NCI-H510A treated with DMSO at 0.1 percent for 48 hours (cell line): ENCODE data around the gene NIT1.

Experiments
- DNase-seq: peaks from one replicate; lab custom pipeline; 2025; lab: John Stamatoyannopoulos, UW

NIT1 gene

GRCh38 chr1:161083748-161084596, 33.9 kb upstream of the NIT1 start:
- DNase-seq, result no peak

- DNase-seq, result no peak
These were observed 33.3 kb upstream of the NIT1 start for GRCh38 chr1:161084597-161084988.

GRCh38 chr1:161085165-161085564, 32.7 kb upstream of the NIT1 start:
- DNase-seq, result no peak

DNA sequence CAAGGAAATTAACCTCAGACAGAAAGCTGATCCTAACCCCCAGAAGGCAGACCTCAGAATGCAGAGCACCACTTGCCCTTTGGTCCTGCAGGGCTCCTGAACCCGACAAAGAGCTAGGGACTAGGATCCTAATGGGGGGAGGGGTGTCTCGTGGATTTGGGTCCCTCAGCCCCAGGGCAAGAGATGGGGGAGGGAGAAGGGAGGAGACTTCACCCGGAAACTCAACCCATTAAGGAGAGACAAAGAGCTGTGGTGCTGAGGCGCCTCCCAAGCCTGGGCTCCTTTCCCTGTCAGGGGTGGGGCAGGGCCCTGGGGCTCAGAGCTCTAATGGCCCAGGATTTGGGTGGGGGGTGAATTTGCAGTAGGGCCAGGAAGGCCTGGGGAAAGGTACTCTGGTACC, 31.4 kb upstream of the NIT1 start:
- no peak for DNase-seq

- no peak for DNase-seq
These were observed 29.3 kb upstream of the NIT1 start for GRCh38 chr1:161088587-161089110.

DNA sequence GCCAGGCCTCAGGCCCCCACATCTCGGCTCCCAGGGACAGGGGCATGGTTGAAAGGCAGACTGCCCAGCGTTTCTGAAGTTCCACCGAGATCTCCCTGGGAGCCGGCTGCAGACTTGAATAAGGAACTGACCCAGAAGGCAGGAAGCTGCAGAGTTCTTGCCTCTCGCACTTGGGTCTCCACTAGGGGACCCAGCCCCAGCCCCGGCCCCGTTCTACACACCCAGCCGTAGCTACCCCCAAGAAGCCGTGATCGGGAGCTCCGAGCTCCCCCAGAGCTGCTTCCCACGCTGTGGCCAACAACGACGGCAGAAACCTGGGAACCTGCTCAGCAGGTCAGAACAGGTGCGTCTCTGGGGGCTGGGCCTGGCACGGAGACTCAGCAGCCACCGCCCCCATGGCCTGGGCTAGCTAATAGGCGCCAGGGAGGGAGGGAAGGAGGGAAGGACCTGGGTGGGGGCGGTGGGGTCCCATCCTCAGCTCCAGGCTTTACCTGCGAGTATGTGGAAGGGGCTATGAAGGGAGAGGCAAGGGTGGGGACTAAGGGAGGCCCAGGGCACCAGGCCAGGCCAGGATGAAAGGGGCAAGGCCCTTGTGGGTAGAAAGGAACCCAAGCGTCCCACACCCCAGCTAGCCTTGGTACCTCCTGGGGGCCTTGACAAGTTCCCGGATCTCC, 28.5 kb upstream of the NIT1 start, which contains the start of gene NECTIN4:
Gene NECTIN4 (minus strand): TSS at position 308 of the 674 bp plus-strand sequence. CDS start 262 bp downstream, at position 46.
- peak; percentile 48 for DNase-seq

GRCh38 chr1:161089938-161090337, 28.0 kb upstream of the NIT1 start:
- no peak for DNase-seq

DNA sequence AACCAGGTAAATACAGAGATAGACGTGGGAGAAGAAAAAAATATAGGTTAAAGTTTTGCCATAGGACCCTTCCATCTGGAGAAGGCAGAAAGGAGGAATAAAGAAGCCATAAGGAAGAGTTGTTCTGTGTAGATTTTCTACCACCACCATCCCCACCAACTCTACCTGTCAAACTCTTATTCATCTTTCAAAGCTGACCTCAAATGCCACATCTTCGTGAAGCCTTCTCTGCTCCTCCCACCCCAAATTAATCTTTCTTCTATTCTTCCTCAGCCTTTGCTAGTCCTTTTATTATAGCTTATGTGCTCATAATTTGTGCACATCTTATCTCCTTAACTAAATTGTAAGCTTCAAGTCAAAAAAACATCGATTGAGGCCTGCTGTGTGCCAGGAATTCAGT, 27.3 kb upstream of the NIT1 start:
- DNase-seq, result no peak

DNA sequence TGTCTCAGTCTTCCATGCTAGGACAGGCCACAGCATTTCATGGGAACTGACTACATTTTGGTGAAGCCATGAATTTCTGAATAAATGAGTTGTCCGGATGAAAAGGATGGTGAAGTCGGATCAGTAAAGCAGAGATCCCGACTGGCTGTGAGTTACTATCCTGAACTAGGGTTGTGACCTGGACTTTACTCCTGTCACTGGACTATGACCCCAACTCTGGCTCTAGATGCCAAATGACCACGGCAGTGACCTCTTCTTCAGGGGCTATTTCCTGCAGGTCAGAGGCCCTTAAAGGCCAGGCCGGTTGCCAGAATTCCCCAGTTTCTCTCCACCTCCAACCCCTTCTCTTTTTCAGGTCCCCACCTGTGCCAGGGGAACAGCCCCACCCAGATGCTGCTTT, 26.8 kb upstream of the NIT1 start:
- no peak for DNase-seq

GRCh38 chr1:161091796-161092507, 26.0 kb upstream of the NIT1 start:
- DNase-seq, result no peak

DNA sequence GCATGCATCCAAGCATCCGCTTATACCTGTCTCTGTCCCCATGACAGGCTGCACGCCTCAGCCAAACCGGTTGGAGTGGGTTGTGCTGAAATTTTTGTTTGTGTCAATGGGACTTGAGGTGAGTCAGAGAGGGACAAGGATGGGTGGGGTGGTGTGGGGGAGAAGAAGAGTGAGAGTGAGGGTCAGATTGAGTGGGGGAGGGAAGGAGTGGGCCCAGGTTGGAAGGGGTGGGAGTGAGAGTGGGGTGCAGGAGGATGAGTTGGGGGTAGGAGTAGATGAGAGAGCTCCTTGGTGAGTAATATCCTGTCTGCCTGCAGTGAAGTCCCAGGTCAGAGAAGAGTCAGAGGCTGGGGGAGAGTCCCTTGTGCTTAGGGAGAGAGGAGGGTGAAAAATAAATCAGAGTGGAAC, 25.3 kb upstream of the NIT1 start:
- DNase-seq, result no peak

GRCh38 chr1:161094481-161094880, 23.4 kb upstream of the NIT1 start:
- DNase-seq, result no peak

GRCh38 chr1:161095230-161095629, 22.7 kb upstream of the NIT1 start:
- no peak for DNase-seq

DNA sequence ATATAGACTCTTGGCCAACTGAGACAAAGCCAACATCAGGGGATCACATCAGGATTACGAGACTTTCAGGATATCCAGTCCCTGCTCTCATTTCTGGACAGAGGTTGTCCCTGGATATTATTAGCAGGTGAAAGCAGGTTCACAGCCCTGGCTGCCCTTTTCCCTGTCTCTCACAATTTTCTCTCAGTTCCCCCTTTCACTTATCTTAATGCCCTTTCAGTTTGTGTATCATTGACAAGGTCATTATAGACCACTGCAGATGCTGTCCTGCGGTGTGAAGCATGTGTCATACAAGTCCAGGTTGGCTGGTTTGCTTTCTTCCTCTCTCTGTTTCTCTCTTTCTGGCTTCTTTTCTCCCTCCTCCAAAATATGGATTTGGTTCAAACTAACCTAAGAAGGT, 21.9 kb upstream of the NIT1 start:
- no peak for DNase-seq

DNA sequence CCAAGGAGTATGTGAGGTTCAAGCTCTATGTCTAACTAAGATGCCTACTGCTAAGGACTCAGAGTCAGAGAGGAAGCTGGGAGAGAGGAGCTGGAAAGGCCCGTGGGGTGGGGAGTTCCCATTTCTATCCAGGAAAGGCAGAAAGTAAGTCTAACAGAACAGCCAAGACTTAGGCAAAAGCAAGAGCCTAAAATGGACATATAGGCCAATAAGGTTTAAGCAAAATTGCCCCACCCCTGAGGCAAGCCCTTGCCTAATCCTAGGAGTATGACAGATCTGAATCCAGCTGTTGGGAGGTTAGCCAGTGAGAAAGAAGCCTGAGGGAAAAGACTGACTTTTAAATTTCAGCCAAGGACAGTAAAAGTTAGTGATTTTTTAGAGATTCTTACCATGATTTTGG, 21.4 kb upstream of the NIT1 start:
- DNase-seq, result no peak

- peak; percentile 81 for DNase-seq
These were observed 19.5 kb upstream of the NIT1 start, which contains the start of gene KLHDC9 for GRCh38 chr1:161098210-161099068. KLHDC9 (plus strand) TSS chr1:161098361; CDS start chr1:161098536, 175 bp downstream.

DNA sequence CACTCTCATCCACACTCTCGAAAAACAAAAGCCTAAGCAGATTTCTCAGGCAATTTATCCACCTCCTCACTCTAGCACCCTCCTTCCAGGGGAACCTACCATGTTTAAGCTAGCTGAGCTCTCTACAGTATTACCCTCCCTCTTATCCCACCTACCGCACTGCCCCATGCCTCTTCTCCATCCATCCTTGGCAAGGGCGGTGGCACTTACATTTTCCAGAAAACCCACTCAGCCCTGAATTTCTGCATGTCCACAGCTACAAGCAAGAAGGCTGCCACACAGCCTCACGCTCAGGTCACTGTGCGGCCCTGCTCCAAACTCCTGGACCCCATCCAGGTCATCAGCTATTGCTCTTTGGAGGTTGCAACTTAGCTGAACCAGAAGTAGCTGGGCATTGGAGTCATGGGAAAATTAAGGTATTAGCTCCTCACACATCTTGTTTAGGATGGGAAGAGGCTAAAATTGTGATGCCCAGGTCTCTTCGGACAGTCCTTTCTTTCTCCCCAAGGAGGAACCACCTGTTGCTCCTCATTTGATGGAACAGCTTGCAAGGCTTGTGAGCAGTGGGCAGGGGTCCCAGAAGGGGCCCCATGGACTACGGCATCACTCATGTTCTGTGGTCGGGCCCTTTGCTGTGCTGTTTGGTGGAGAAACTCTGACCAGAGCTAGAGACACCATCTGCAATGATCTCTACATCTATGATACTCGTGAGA, 18.7 kb upstream of the NIT1 start:
- DNase-seq, result no peak

GRCh38 chr1:161100556-161100955, 17.3 kb upstream of the NIT1 start:
- DNase-seq, result no peak

DNA sequence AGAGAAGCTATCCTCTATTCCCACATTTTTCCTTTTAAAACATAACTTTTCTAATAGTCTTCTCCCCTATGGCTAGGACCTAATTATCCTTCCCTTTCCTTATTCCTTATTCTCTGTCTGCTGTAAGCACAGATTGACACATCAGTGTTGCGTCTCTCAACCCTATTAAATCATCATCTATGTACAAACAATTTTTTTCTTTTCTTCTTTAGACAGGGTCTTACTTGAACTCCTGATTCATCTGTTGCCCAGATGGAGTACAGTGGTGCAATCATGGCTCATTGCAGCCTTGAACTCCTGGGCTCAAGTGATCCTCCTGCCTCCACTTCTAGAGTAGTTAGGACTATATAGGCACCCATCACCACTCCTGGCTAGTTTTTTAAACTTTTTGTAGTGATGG, 11.5 kb upstream of the NIT1 start:
- DNase-seq, result no peak

DNA sequence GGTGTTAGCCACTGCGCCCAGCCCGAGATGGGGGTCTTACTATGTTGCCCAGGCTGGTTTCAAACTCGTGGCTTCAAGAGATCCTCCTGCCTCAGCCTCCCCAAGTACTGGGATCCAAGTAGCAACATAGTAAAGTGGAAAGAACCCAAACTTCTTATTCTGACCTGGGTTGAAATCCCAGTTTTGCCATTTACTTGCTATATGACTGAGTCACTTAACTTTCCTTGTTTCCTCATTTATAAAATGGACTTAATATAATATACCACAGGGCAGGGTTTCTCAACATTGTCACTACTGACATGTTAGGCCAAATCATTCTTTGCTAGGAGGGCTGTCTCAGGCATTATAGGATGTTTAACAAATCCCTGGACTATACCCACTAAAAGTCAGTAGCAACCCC, 6.8 kb upstream of the NIT1 start:
- DNase-seq, result no peak

- DNase-seq, result no peak
These were observed 6.4 kb upstream of the NIT1 start for GRCh38 chr1:161111527-161111926.
